GM18517 (cell line): ENCODE measurements around the gene PCNT.

Experiments used
- ATAC-seq: cut with Tn5 transposase; IDR thresholded peaks from one replicate; pipeline ENCODE4 v1.9.1; 2021; ENCODE audit warnings: mild to moderate bottlenecking, moderate library complexity; ENCODE audit not compliant: unreplicated experiment

PCNT gene, protein sequence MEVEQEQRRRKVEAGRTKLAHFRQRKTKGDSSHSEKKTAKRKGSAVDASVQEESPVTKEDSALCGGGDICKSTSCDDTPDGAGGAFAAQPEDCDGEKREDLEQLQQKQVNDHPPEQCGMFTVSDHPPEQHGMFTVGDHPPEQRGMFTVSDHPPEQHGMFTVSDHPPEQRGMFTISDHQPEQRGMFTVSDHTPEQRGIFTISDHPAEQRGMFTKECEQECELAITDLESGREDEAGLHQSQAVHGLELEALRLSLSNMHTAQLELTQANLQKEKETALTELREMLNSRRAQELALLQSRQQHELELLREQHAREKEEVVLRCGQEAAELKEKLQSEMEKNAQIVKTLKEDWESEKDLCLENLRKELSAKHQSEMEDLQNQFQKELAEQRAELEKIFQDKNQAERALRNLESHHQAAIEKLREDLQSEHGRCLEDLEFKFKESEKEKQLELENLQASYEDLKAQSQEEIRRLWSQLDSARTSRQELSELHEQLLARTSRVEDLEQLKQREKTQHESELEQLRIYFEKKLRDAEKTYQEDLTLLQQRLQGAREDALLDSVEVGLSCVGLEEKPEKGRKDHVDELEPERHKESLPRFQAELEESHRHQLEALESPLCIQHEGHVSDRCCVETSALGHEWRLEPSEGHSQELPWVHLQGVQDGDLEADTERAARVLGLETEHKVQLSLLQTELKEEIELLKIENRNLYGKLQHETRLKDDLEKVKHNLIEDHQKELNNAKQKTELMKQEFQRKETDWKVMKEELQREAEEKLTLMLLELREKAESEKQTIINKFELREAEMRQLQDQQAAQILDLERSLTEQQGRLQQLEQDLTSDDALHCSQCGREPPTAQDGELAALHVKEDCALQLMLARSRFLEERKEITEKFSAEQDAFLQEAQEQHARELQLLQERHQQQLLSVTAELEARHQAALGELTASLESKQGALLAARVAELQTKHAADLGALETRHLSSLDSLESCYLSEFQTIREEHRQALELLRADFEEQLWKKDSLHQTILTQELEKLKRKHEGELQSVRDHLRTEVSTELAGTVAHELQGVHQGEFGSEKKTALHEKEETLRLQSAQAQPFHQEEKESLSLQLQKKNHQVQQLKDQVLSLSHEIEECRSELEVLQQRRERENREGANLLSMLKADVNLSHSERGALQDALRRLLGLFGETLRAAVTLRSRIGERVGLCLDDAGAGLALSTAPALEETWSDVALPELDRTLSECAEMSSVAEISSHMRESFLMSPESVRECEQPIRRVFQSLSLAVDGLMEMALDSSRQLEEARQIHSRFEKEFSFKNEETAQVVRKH (N-terminal part only)

DNA sequence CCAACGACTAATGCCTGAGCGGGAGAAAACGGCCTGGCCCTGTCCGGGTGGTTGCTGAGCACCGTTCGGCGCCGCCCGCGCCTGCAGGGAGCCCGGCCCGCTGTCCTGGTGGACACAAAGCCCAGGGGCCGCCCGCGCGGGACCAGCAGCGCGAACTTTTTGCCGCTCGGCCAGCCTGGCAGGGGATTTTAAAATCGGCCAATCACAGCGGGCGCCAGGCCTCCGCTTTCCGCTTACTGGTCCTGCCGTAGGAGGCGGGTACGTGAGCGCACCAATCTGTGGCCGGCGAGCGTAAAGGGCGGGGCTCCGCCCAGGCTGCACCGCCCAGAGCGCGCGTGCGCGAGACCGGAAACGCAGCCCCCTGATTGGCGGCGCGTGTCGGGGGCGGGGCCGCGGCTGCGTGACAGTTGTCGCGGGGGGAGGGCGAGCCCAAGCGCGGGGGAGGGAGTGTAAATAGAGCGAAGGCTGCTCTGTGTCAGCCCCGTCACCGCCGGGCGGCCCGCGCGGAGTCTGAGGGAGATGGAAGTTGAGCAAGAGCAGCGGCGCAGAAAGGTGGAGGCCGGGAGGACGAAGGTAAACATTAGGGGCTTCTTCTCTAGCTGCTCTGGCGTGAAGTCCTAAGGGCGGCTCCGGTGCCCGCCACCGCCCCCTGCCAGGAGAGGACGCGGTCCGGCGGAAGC is at the start of gene PCNT, which contains the start of gene C21orf58:
Gene PCNT, plus strand, starts transcription at position 447 of the 680 bp plus-strand sequence. Its CDS starts 73 bp downstream, at position 520.
Gene C21orf58, minus strand, starts transcription at position 161 of the 680 bp plus-strand sequence. CDS start 1,132 bp downstream, outside the sequence.
- peak; percentile 69 for ATAC-seq

DNA sequence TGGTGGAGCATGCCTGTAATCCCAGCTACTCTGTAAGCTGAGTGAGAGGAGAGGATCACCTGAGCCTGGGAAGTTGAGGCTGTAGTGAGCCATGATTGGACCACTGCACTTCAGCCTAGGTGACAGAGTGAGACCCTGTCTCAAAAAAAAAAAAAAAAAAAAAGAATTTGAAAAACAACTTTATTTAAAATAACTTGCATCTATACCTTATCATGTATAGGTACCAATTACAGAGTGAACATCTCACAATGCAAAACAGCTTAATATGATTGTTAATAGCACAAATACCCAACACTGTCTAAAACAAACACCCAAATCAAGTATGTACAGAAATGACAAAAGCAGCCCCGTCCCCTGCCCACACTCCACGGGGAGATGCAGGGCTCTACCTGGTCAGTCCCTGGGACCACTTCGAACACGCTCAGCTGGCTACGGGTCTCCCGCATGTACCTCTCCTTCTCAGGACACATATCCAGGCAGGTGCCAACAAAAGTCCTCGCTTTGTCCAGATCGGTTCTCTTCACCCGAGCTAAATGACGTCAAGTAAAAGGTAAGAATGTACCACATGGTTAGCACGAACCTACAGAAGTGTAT is 49.1 kb upstream of the PCNT start:
- no peak for ATAC-seq

DNA sequence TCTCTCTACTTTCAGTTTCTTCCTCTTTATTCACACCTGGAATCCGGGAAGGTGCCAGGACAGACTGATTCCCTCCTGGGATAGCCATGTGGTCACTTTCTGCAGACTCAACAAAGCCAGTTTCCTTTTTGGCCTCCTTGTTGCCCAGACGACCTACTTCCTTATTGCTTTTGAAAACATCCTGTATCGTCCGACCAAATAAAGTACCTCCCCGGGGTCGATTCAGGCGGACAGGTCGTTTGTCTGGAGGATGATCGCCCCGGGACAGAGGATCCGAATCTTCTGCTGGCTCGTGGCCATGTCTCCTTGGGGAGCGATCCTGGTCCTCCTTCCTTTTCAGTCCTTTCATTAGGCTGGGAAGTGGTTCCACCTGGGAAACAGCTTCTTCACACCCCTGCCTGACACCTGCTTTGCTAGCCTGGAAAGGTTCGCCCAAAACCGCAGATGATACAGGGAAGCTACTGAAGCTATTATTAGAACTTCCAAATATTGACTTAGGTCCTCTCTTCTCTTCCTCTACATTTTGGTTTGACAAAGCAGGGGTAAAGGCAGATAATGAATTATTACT is 39.8 kb upstream of the PCNT start:
- ATAC-seq = no peak

DNA sequence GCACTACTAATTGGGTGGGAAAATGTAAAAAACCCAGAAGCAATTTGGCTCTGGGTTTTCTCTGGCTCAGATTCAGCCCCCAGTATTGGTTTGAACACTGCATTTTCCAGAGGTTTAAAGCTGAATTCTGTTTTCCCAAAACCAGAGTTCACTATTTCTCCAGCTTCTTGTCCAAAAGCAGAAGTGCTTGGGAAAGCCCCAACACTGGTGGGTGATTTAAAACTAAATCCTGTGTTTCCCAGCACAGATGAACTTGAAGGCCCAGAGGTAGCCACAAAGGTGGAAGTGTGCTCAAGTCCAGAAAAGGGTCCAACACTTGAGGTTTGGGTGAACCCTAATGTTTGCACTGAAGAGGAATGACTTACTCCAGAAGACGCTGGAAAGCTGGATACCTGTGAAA is 39.2 kb upstream of the PCNT start:
- ATAC-seq = no peak

DNA sequence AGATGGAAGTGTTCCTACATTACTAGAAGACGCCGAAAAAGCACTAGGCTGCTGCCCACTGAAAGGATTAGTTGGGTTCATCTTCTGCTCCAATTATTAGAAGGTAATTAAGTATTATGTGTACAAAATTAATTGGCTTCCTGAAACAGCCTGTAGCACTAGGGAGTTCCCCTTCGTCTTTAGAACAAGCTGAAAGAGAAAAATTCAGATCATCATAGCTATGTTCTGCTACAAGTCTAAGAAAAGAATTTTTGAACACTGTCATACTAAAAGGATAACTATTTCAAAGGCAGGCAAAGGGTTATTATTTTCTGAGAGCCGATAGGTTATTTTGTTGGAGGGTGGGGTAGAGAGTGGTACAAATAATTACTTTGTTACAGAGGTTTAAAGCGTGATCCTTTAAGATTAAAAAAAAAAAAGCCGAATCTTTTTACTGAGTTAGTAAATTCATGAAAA is 38.7 kb upstream of the PCNT start, which contains the start of gene MCM3AP:
Gene MCM3AP, minus strand, starts transcription at position 406 of the 456 bp plus-strand sequence. Its CDS starts 325 bp downstream, at position 81.
- no peak for ATAC-seq

DNA sequence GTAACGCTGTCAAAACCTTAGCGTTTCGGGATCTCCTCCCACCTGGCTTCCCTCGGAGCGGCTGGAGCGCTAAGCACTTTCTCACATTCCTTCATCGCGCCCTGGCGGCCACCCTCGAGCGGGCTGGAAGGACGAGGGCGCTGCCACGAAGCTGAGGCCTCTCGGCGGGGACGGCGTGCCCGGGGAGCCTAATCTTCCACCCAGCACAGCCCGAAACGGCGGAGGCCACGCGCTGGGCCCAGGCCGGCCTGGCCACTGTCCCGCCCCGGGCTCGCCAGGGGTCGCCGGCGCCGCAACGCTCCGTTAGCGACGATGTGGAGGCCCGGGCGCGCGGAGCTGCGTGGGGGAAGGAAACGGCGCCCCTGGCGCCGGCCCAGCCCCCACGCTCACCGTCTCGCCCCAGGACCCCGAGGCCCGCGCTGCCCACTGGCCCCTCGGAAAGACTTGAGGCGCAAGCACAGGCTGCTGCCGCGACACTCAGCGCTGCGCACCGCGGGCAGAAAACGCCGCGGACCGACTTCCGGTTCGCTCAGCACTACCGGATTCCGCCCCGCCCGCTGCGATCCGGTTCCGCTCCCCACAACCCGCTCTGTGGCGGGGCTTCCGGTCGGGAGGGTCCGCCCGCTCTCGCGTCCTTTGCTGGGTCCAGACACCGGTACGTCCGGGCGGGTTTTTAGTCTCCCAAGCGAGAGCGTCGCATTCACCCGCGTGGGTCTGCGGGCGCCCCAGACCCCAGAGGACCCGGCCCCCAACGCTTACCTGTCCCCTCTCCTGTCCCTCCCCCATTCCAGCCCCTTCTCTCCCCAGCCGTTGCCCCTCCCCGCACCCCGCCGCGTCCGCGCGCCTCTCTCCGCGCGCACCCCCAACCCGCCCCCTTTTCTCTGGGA is 38.0 kb upstream of the PCNT start, which contains the start of gene YBEY:
Gene YBEY, plus strand, starts transcription at position 582 of the 887 bp plus-strand sequence. CDS start 572 bp downstream, outside the sequence.
- peak; percentile 81 for ATAC-seq

DNA sequence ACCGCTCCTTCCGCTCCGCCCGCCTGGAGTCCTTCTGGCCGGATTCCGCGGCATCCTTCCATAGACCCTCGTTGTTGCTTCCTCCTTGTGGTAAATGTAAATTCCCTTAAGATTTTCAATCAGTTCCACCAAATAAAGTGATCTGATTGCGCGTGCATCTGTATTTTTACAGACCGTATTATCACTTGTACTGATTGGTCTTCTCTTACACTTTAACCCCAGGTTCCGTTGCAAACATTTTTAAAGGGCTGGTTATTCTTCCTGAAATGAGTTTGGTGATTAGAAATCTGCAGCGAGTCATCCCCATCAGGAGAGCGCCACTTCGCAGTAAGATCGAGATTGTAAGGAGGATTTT is 37.3 kb upstream of the PCNT start:
- no peak for ATAC-seq

DNA sequence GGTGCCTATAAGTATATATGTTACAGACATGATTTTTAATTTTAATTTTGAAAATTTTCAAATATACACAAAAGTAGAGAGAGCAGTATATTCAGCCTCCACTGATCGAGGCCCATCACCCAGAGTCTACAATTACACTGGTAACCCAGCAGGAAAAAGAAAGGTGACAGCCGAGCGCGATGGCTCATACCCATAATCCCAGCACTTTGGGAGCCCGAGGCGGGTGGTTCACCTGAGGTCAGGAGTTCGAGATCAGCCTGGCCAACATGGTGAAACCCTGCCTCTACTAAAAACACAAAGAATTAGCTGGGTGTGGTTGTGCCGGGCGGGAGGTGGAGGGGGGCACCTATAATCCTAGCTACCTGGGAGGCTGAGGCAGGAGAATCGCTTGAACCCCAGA is 36.4 kb upstream of the PCNT start:
- no peak for ATAC-seq

DNA sequence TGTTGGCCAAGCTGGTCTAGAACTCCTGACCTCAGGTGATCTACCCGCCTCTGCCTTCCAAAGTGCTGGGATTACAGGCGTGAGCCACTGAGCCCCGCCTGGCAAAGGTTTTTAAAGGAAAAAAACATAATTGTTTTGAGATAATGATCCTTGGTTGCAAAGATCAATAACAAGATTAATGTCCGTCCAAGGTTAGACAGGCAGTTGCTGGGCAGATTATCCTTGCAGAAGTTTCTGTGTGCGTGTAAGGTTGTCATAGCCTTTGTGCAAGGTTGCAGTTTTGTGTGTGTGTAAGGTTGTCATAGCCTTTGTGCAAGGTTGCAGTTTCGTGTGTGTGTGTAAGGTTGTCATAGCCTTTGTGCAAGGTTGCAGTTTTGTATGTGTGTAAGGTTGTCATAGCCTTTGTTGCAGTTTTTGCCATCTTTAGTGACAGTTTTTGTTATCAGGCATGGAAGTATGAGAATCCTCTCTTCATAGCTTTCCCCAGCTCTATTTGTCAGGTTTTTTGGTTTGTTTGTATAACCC is 34.2 kb upstream of the PCNT start:
- no peak for ATAC-seq

DNA sequence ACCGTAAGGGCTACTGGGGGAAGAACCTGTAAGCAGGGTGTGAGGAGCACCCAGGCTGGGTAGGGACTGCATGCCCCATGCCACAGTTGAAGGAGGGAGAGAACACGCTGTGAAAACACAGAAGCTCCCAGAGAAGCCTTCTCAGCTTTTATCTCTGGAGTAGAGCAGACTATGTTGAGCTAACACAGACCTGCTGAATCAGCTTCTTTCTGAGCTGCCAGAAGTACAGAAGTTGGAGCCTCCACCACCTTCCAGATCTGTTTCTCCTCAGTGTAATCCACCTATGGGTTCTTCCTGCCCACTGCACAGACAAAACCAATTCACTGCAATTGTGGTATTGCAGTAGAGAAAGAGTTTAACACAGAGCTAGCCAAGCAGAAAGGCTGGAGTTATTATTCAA is 32.4 kb upstream of the PCNT start:
- ATAC-seq = no peak

DNA sequence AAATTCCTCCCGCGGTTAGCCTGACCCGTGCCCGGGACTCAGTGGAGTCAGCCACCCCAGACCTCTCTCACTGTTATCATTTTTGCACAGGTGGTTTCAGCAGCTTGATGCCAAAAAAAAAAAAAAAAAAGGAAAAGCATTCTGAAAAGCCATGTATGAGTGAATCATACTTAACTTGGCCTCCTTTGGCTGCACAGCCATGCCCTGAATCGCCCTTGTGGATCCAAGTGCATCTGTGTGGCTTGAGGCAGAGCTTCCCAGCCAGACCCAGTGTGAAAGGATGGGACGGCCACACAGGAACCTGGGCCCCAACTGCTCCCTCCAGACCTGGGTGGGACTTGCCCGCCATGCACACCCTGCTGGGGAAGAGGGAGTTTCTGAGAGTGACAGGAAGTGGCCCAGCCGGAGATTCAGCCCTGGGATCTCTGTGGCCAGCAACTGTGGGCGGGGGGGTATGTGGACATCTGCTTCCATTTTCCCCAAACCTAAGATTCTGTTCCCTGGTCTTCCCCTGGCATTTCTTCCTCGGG is 29.2 kb upstream of the PCNT start:
- no peak for ATAC-seq

DNA sequence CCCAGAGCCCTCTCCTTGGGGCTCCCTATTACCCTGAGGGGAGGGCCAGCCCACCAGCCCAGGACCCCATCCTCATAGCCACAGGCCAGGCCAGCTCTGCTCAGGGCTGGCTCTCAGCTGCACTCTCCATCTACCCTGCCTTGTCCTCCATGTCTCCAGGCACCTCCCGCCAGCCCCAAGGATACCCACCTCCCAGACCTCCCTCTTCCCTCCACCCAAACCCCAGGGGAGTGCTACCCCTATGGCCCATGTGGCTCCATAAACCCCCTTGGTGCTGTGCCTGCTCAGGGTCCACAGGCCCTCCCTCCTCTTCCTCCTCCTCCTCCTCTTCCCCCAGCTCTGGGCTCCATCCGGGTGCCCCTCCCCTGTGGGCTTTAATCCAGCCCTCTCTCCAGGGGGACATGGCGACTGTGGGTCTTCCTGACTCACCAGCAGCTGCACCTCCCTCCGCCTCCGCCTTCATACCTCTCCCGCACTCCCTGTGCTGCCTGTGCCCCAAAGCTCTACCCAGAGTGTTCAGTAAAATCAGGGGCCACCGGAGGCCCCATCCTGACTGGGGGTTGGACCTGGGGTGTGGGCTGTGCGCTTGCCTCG is 28.7 kb upstream of the PCNT start:
- no peak for ATAC-seq

DNA sequence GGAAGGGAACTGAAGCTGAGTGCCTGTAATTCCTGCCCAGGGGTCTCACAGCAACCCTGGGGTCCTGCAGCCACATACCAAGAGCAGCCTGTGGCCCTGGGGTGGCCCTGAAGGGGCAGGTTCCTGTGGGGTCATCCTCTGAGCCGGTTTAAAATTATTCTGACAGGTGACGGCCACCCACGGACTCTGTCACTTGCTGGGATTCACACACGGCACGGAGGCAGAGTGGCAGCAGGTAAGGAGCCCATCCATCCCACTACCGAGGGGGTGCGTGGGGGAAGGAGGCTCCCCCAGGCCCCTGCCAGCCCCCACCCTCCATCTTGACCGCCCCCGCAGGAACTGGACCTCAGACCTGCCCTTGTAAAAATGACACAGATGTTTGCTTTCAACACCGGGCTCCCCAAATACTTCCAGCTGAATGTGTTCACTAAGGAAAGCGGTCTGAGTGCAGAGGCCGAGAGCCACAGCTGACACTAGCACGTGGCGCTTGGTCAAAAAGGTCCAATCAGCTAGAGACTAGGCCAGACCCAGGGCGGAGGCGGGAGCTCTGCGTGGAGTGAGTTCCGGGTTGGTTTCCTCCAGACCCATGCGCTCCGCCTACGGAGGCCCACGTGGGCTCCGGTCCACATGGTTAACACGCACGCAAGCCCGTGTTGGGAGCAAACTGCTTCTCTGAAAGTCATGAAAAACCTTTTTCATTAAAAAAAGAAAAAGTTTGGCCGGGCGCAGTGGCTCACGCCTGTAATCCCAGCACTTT is 27.8 kb upstream of the PCNT start:
- ATAC-seq = peak; percentile 42

DNA sequence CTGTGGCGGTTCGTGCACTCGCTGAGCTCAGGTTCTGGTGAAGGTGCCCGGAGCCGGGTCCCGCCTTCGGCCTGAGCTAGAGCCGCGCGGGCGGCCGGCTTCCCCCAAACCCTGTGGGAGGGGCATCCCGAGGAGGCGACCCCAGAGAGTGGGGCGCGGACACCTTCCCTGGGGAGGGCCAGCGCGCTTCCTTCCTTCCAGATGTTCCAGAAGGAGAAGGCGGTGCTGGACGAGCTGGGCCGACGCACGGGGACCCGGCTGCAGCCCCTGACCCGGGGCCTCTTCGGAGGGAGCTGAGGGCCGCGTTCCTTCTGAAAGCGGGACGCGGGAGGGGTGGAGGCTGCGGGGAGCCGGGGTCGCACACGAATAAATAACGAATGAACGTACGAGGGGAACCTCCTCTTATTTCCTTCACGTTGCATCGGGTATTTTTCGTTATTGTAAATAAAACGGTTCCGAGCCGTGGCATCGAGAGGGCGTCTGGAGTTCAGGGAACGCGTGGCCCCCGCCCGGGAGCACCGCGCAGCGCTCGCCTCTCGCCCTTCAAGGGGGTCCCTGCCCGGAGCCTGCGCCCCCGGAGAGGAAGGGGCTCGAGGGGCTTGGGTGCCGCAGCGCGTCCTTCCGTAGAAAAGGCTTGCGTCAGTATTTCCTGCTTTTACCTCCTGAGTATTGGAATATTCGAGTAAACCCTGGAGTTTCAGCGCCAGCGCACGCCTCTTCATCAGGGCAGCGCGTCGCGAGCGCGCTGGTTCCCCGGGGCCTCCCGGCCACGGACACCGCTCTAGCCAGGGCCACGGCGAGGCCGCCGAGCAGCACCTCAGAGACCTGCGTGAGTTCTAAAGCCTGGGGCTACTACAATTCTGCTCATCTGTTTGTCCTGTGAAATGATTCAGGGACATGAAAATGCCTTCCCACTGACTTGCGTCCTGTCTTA is 26.4 kb upstream of the PCNT start:
- ATAC-seq = no peak

DNA sequence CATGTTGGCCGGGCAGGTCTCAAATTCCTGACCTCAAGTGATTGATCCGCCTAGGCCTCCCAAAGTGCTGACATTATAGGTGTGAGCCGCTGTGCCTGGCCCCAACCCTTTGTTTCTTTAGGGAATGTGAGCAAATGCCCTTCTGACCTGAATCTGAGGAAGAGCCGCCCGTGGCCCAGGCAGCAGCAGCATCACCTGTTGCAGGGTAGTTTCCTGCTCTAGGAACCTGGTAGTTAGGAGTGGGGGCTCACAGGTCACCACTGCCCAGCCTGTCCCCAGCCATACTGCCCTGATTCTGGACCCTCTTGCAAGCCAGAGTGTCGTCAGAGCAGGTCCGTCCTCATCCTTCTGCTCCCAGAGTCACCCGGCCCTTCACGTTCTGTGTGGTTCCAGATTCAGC is 24.8 kb upstream of the PCNT start:
- no peak for ATAC-seq

DNA sequence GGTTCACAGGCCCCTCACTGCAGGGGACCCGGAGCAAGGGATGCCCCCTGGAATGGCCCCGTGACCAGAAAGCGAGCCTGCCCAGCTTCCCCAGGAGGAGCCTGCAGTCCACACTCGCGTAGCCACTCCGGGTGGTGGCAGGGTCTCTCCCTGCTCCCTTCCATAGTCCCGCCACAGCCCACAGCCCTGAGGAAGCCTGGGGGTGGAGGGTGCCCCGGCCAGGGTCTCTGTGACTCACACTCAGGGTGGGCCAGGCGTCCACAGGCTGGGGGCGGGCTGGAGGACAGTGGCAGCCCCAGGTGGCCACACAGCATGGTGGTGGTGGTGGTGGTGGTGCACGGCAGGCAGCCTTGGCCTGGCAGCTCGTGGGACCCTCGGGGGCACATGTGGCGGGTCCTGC is 22.2 kb upstream of the PCNT start:
- ATAC-seq = no peak
